T-cell (primary cell): ENCODE measurements around the gene AOC2. TPM values are rescaled to one million over a fixed set of nuclear protein-coding genes. Genes with fewer than 3 reads are reported as not detected.

ENCODE experiments used
- ATAC-seq, 4 experiments: fragments of 200-7000 bp in 3 of 4; fragments of 150-1000 bp in 1 of 4; cut with Tn5 transposase; replicated peaks in 1 of 4; 1 replicate in 3 of 4; 2 replicates in 1 of 4; pipeline ENCODE4 v1.10.0; 2021; ENCODE audit warnings: moderate library complexity in 3 of 4, mild to moderate bottlenecking in 2 of 4, moderate number of reproducible peaks in 1 of 4
- CTCF ChIA-PET, 2 donors: fragments of 300-600 bp; sonication (Branson Sonifier 250); formaldehyde crosslinking; loops; one replicate each; lab custom pipeline; 2022; ENCODE audit warnings: antibody characterized with exemption in 2 of 2; lab: Charles Lee
- POLR2A ChIA-PET, 2 donors: fragments of 300-600 bp; sonication (Branson Sonifier 250); formaldehyde crosslinking; loops; one replicate each; lab custom pipeline; 2022; ENCODE audit warnings: antibody characterized with exemption in 2 of 2; lab: Charles Lee
- DNase-seq, 35 experiments: peaks; one replicate each; pipeline versions ENCODE4 v3.0.0 to v3.0.0-alpha.2; 2013 to 2023
- H3K27ac ChIP-seq: one replicate; pipeline ENCODE4 v1.5.1; 2013; ENCODE audit warnings: low read length
- H3K27me3 ChIP-seq, 2 experiments: replicated peaks in 1 of 2; 1 replicate in 1 of 2; 2 replicates in 1 of 2; pipeline versions ENCODE4 v1.6.1 to v1.7.0; 2013; ENCODE audit warnings: low read length in 1 of 2, mixed read lengths in 1 of 2; ENCODE audit not compliant: control insufficient read depth in 2 of 2, insufficient read depth in 2 of 2; ENCODE audit errors: extremely low read depth in 1 of 2
- H3K36me3 ChIP-seq, 2 donors: 1 replicate in 1 of 2; 2 replicates in 1 of 2; pipeline versions ENCODE4 v1.6.1 to v1.7.0; 2013; ENCODE audit warnings: low read length in 1 of 2; ENCODE audit not compliant: control insufficient read depth in 2 of 2, insufficient read depth in 1 of 2; ENCODE audit errors: extremely low read depth in 1 of 2
- H3K4me1 ChIP-seq, 2 experiments: 1 replicate in 1 of 2; 2 replicates in 1 of 2; pipeline versions ENCODE4 v1.6.1 to v1.7.0; 2013; ENCODE audit warnings: low read length in 2 of 2, mixed read lengths in 1 of 2; ENCODE audit not compliant: insufficient read depth in 2 of 2, control insufficient read depth in 1 of 2; ENCODE audit errors: extremely low read depth in 1 of 2
- H3K4me3 ChIP-seq, 2 donors: 1 replicate in 1 of 2; 2 replicates in 1 of 2; pipeline versions ENCODE4 v1.5.1 to v1.7.0; 2013; ENCODE audit warnings: mild to moderate bottlenecking in 2 of 2, low read length in 1 of 2, moderate library complexity in 1 of 2; ENCODE audit not compliant: control insufficient read depth in 1 of 2; ENCODE audit errors: extremely low read depth in 1 of 2
- H3K9me3 ChIP-seq: 2 replicates; pipeline ENCODE4 v1.7.0; 2013
- H3K27ac Mint-ChIP-seq, 2 donors: one replicate each; pipeline ENCODE4 v1.8.0; 2020 to 2021; ENCODE audit warnings: mild to moderate bottlenecking in 2 of 2, mixed read lengths in 2 of 2
- H3K27me3 Mint-ChIP-seq, 2 donors: one replicate each; pipeline ENCODE4 v1.8.0; 2021 to 2022; ENCODE audit warnings: mixed read lengths in 2 of 2
- H3K36me3 Mint-ChIP-seq: one replicate; pipeline ENCODE4 v1.8.0; 2021; ENCODE audit warnings: mixed read lengths
- H3K4me1 Mint-ChIP-seq, 3 donors: one replicate each; pipeline ENCODE4 v1.8.0; 2020 to 2022; ENCODE audit warnings: mixed read lengths in 3 of 3, mild to moderate bottlenecking in 1 of 3
- H3K4me3 Mint-ChIP-seq, 3 donors: one replicate each; pipeline ENCODE4 v1.8.0; 2020 to 2022; ENCODE audit warnings: mild to moderate bottlenecking in 3 of 3, mixed read lengths in 3 of 3, moderate library complexity in 3 of 3
- H3K9me3 Mint-ChIP-seq, 3 donors: one replicate each; pipeline ENCODE4 v1.8.0; 2020 to 2022; ENCODE audit warnings: mixed read lengths in 3 of 3
- WGBS: methylation state at CpG from one replicate; pipeline ENCODE4 v1.1.5; 2013; ENCODE audit warnings: missing lambda C conversion rate; ENCODE audit not compliant: insufficient coverage; 5-methylcytosine and 5-hydroxymethylcytosine counted together
- total RNA-seq, 35 experiments: library from RNA in 6 of 35; stranded (reverse) in 6 of 35; fragments of 120-200 nt in 1 of 35; gene quantifications; one replicate each; pipeline versions ENCODE4 v1.2.1 to v1.2.4 and lab custom pipeline; 2013 to 2026

The AOC2 gene
- total RNA-seq, 5 donors from 2014 or later (not counting 1 experiment from before 2014, with no cell fraction given): 2.2 to 3.7 (median 3.2) TPM

DNA sequence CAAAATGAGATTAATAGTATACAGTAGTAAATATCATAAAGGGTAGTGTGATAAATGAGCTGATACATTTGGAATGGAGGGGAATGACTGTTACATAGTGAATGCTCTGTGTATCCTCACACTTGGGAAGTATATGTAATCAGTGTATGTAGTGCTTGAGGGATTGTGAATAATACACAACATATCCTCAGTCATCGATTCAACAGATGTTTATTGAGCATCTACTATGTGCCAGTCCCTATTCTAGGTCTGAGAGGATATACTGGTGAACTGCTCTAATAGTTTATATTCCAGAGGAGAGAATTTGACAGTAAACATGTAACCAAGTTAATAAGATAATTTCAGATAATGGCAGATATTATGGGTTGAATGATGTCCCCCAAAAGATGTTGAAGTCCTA is 16.9 kb upstream of the AOC2 start:
- no peak for DNase-seq
- Histone ChIP-seq H3K27me3 (no peaks in the 10 kb centered on the region), H3K36me3 (no peaks in the 10 kb centered on the region), H3K27ac (no peak overlapping the region), H3K4me3 (no peak overlapping the region), H3K9me3 (no peaks in the 10 kb centered on the region), H3K4me1 (peaks cover 9 to 22% of the 10 kb centered on the region in 2 experiments)
- ATAC-seq: no peak
- POLR2A ChIA-PET: no interaction called here
- H3K27ac Mint-ChIP-seq: no peak overlapping the region
- H3K4me3 Mint-ChIP-seq: no peak overlapping the region
- H3K9me3 Mint-ChIP-seq: no peaks in the 10 kb centered on the region
- H3K36me3 Mint-ChIP-seq: peaks cover 3% of the 10 kb centered on the region
- CTCF ChIA-PET: no interaction called here
- WGBS: no CpG with 5 or more reads among the region's 1 CpG
- peaks cover 3 to 4% of the 10 kb centered on the region in 2 donors for H3K27me3 Mint-ChIP-seq
- H3K4me1 Mint-ChIP-seq: peaks cover 21 to 27% (median 24%) of the 10 kb centered on the region in 3 donors

DNA sequence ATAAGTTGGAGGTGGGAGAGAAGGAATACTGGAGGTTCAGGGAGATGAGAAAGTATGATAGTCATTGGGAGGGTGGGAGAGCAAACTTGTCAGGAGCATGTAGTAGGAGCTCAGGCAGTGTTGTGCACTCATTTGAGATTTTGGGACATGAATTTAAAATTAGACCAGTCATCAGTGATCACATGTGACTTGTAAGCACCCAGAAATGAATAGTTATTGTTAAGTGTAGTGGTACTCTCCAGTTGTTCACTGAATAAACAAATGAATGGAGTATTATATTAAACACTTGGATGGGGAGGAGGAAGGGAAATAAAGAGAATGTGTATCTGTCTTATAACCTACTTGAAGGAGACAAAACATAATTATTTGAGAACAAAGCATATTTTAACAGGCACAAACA is 13.4 kb upstream of the AOC2 start:
- Histone ChIP-seq H3K4me3 (no peak overlapping the region), H3K27me3 (no peaks in the 10 kb centered on the region), H3K4me1 (peaks cover 11 to 18% of the 10 kb centered on the region in 2 experiments), H3K27ac (no peak overlapping the region), H3K9me3 (no peaks in the 10 kb centered on the region), H3K36me3 (peaks cover 0 to 7% of the 10 kb centered on the region in 2 donors)
- ChIA-PET CTCF (no interaction called here), POLR2A (no interaction called here)
- peaks cover 3 to 4% of the 10 kb centered on the region in 2 donors for H3K27me3 Mint-ChIP-seq
- DNase-seq (no peak), ATAC-seq (no peak)
- H3K9me3 Mint-ChIP-seq: no peaks in the 10 kb centered on the region
- no peak overlapping the region for H3K27ac Mint-ChIP-seq
- H3K4me3 Mint-ChIP-seq: peak overlapping the region in 2 of 3 donors; percentile 9 to 50
- H3K4me1 Mint-ChIP-seq: peaks cover 22 to 26% (median 25%) of the 10 kb centered on the region in 3 donors
- no peaks in the 10 kb centered on the region for H3K36me3 Mint-ChIP-seq

DNA sequence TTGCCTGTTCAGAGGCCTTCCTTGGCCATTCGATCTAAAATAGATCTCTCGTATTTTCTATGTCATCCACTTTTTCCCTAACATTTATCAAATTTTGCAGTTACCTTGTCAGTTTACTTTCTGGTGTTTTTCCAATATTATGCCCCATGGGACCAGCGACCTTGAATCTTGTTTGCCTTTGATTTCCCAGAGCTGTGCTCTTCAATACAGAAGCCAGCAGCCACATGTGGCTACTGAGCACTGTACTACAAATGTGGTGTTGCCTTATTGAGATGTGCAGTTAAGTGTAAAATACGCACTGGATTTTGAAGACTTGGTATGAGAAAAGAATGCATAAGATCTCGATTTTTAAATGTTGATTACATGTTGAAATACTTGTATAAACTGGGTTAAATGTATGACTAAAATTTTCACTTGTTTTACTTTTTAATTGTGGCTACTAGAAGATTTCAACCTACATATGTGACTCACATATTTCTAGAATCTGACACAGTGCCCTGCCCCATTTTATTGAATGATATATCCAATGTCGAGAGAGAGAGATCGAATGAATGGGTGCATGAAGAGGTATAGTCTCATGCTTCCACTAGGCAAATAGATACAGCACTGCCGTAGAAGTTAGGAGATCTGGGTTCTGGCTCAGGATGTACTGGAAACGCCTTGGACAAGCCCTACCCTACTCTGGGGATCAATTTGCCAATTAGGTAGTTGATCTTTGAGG is 12.0 kb upstream of the AOC2 start:
- Mint-ChIP-seq H3K27ac (peak overlapping the region; percentile 95 to 99), H3K4me3 (peak overlapping the region; percentile 94 to 97 (median 95)), H3K9me3 (no peaks in the 10 kb centered on the region), H3K4me1 (peaks cover 22 to 32% (median 25%) of the 10 kb centered on the region in 3 donors), H3K27me3 (peaks cover 3 to 4% of the 10 kb centered on the region in 2 donors), H3K36me3 (no peaks in the 10 kb centered on the region)
- DNase-seq: no peak
- CTCF ChIA-PET: interaction anchor here in 1 of 2 donors (1.1 to 1.7 kb wide), 5 partner anchors 9 to 166 kb away, joined by 3 to 11 read pairs (median 3); partner anchors contain the start of genes BECN1, CNTD1, COA3 and RPL27
- POLR2A ChIA-PET: interaction anchor here (0.6 to 2.4 kb wide), 3 partner anchors 8 to 132 kb away, joined by 3 to 9 read pairs (median 4); partner anchors contain the start of gene BECN1 (in 2 of the 2)
- Histone ChIP-seq H3K9me3 (no peaks in the 10 kb centered on the region), H3K27ac (peak overlapping the region; percentile 93), H3K36me3 (peaks cover 0 to 16% of the 10 kb centered on the region in 2 donors), H3K4me3 (peak overlapping the region; percentile 92 to 95), H3K27me3 (no peaks in the 10 kb centered on the region), H3K4me1 (peaks cover 11 to 18% of the 10 kb centered on the region in 2 experiments)
- WGBS: 60% methylated on average over 5 of the region's 9 CpGs
- peak in 2 of 4 experiments; percentile 6 to 25 for ATAC-seq

DNA sequence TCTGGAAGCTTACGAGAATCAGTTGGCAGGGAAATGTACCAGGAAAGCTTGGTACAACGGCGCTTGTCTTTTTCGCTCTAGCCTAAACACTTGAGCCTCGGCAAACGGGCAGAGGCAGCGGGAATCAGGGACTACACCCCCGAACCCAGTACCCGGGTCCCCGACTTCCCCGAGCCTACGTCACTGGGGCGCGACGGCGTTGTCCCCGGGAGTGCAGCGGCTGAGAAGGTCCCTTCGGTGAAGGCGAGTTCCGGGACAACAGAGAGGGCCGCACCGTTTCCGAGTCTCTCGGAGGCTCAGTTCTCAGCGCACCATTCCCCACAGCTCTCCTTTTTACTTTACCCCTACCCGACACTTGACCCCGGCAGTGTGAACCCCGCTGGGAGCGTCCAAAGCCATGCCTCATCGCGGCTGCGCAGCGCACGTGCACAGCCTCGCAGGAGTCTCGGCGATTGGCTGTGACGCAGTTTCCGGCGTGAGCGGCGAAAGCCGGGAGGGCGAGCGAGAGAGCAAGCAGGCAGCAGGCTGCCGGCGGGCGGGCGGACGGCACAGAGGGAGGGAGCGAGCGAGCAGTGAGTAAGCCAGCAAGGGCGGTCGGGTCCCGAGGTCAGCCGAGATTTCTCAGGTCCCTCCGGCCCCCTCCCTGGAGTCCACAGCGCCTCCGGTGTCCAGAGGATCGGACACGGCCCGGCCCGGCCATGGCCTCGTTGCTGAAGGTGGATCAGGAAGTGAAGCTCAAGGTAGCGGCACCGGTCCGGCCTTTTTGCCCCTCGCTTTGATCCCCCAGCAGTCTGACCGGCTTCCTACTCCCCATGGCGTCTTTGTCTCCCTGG is 11.2 kb upstream of the AOC2 start, which contains the start of gene PSME3:
Gene PSME3 (plus strand): TSS at position 464 of the 833 bp plus-strand sequence. CDS start 235 bp downstream, at position 699.
- no peaks in the 10 kb centered on the region for H3K9me3 ChIP-seq
- under 1% methylated on average over 62 of the region's 71 CpGs for WGBS
- peaks cover 0 to 1% of the 10 kb centered on the region in 2 donors for H3K27me3 Mint-ChIP-seq
- peaks cover 6% of the 10 kb centered on the region for H3K36me3 Mint-ChIP-seq
- peaks cover 11 to 18% of the 10 kb centered on the region in 2 experiments for H3K4me1 ChIP-seq
- H3K27me3 ChIP-seq: no peaks in the 10 kb centered on the region
- H3K27ac Mint-ChIP-seq: peak within 1 kb of the TSS; percentile 95 to 99
- peaks cover 0 to 24% of the 10 kb centered on the region in 2 donors for H3K36me3 ChIP-seq
- peaks cover 22 to 32% (median 25%) of the 10 kb centered on the region in 3 donors for H3K4me1 Mint-ChIP-seq
- H3K9me3 Mint-ChIP-seq: no peaks in the 10 kb centered on the region
- peak; percentile 75 to 92 (median 85) for DNase-seq
- peak; percentile 92 to 95 (median 94) for ATAC-seq
- CTCF ChIA-PET: interaction anchor here in 1 of 2 donors (0.7 to 1.7 kb wide), 7 partner anchors 9 to 651 kb away, joined by 3 to 11 read pairs (median 4); partner anchors contain the start of genes BECN1, CNTD1, COA3 and DHX8
- POLR2A ChIA-PET: interaction anchor here (0.6 to 2.4 kb wide), 5 partner anchors 9 to 901 kb away, joined by 3 to 9 read pairs (median 4); partner anchors contain the start of gene BECN1 (in 2 of the 2)
- peak within 1 kb of the TSS; percentile 94 to 97 (median 95) for H3K4me3 Mint-ChIP-seq
- H3K4me3 ChIP-seq: peak within 1 kb of the TSS; percentile 92 to 95
- H3K27ac ChIP-seq: peak within 1 kb of the TSS; percentile 93

DNA sequence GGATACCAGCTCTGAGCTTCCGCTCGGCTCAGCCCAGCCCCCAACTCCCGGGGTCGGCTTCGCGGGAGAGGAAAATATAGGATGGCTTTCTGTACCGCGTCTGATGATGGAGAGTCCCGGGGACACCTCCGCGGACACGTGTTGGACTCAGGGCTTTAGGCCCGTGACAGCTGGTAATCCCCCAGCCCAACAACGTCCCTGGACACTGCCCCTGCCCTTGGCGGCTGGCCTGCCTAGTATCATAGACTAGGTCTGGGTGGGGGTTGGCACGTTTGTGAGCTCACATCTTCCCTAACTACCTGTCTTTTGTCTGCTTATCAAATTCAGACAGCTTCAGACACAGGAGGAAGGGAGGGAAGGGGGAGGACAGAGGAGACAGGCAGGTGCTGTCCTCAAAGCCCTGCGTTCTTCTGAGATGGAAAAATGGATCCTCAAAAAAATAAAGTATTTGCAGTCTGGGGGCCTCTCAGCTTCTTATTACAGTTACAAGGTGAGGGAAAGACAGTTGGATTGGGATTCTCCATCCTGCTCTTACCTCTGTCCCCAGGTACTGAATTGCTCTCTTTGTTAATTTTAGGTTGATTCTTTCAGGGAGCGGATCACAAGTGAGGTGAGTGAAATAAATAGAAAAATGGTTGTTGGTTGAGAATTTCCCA is 10.5 kb upstream of the AOC2 start:
- H3K4me1 ChIP-seq: peaks cover 11 to 18% of the 10 kb centered on the region in 2 experiments
- DNase-seq: peak in 1 of 35 experiments; percentile 4

More for the DNA sequence above, 10.5 kb upstream of the AOC2 start:
- ChIA-PET CTCF (interaction anchor here in 1 of 2 donors (0.7 to 1.7 kb wide), 6 partner anchors 9 to 650 kb away, joined by 3 to 11 read pairs (median 4); partner anchors contain the start of genes BECN1, CNTD1, COA3 and DHX8), POLR2A (interaction anchor here (0.6 to 2.4 kb wide), 4 partner anchors 10 to 901 kb away, joined by 4 to 9 read pairs (median 4); partner anchors contain the start of gene BECN1 (in 2 of the 2))
- Histone ChIP-seq H3K27ac (peak overlapping the region; percentile 93), H3K36me3 (peaks cover 2 to 31% of the 10 kb centered on the region in 2 donors), H3K27me3 (no peaks in the 10 kb centered on the region), H3K4me3 (peak overlapping the region; percentile 92 to 95), H3K9me3 (no peaks in the 10 kb centered on the region)
- Mint-ChIP-seq H3K27me3 (no peaks in the 10 kb centered on the region), H3K4me1 (peaks cover 22 to 32% (median 25%) of the 10 kb centered on the region in 3 donors), H3K4me3 (peak overlapping the region; percentile 94 to 97 (median 95)), H3K27ac (peak overlapping the region; percentile 61 to 64), H3K9me3 (no peaks in the 10 kb centered on the region), H3K36me3 (peaks cover 10% of the 10 kb centered on the region)
- 0% methylated on average over 6 of the region's 18 CpGs for WGBS
- ATAC-seq: no peak
